HG02840 (cell line): ENCODE data around the gene HERC6.
"Not testable (repeated sequence)": the region's sequence is repeated elsewhere in the genome, so short reads cannot be mapped to it uniquely, and the experiment has no call there.

Source experiments
- ATAC-seq: cut with Tn5 transposase; IDR thresholded peaks from one replicate; pipeline ENCODE4 v1.9.1; 2021; ENCODE audit warnings: mild to moderate bottlenecking, moderate library complexity, moderate number of reproducible peaks; ENCODE audit not compliant: unreplicated experiment, low FRiP score

HERC6 gene

DNA sequence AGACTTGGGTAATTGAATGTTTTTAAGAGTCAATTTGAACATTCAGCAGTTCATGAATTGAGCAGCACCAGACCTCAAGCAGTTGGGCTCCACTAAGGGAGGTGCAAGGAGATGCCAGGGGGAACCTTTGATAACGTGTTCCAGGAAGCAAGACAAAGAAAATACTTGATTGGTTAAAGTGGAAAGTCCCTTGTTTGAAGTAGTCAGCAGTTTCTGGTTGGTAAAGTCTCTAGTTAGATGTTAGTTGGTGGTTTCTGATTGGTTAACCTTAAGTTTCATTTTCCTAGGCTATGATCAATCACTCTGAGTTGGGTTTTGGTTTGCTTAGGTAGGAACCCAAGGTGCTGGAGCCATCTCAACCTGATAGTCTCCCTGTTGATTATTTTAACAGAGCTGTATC is 4.0 kb downstream of the HERC6 start:
- peak; percentile 51 for ATAC-seq

DNA sequence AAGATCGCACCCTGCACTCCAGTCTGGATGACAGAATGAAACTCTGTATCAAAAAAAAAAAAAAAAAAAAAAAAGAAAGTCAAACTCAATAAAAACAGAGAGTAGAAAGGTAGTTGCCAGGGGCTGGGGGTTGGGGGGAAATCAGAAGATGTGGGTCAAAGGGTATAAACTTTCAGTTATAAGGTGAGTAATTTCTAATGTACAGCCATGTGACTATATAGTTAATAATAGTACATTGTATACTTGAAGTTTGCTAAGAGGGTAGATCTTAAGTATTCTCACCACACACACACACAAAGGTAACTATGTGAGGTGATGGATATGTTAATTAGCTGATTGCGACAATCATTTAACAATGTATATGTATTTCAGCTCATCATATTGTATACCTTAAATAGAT is 11.5 kb downstream of the HERC6 start:
- no peak for ATAC-seq

DNA sequence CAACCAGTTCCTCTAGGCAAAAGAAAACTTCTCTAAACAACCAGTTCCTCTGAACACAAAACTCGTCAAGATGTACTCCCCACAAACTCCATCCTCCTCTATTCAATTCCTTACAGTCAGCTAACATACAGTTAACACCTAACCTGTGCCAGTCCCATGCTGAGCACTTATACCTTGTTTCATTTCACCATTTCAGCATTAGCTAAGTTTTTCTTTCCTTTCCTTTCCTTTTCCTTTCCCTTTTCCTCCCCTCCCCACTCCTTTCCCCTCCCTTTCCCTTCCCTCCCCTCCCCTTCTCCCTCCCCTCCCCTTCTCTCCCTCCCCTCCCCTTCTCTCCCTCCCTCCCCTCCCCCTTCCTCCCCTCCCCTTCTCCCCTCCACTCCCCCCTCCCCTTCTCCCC is 13.1 kb downstream of the HERC6 start:
- no peak for ATAC-seq

DNA sequence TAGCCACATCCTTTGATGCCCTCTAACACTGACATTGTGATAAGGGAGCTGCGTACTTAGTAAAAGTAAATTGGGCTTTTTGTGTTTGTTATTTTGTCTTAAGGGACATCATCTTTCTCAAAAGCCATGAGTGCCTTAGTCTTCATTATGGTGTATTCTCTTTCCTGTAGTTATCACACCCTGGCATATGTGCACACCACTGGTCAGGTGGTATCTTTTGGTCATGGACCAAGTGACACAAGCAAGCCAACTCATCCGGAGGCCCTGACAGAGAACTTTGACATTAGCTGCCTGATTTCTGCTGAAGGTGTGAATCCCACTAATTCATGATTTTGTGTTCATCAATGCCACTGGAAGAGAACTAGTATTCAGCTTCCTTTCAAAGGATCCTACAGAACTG is 18.0 kb downstream of the HERC6 start:
- ATAC-seq = no peak

DNA sequence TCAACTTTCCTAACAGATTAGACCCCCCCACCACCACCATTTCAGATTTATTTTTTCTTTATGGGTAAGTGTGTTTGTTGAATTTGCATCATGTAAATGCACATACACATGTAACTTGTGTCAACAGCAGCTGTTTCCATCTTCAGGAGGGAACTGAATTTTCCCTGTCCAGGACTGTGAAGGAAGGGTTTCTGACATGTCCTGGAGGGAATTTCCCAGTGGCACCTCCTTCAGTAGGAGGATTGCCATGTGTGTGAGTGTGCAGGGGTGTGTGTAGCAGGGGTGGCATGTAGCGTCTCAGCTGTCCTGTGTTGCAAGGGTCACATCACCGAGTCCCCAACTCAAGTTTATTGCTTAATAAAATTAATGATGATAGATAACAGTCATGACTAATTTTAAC is 19.7 kb downstream of the HERC6 start:
- no peak for ATAC-seq

DNA sequence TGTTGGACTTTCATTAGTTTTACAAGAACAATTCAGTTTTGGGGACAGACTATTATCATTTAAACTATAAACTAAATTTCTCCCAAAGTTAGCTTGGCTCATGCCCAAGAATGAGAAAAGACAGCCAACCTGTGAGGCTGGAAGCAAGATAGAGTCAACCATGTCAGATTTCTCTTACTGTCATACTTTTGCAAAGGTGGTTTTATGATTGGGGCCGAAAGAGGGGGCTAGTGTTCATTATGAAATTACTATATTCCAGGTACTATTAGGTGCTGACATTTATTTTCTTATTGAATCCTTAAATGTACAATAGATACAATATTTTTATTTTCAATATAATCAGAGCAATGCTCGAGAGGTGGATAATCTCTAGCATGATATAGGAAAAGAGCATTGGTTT is 30.6 kb downstream of the HERC6 start:
- ATAC-seq = no peak

DNA sequence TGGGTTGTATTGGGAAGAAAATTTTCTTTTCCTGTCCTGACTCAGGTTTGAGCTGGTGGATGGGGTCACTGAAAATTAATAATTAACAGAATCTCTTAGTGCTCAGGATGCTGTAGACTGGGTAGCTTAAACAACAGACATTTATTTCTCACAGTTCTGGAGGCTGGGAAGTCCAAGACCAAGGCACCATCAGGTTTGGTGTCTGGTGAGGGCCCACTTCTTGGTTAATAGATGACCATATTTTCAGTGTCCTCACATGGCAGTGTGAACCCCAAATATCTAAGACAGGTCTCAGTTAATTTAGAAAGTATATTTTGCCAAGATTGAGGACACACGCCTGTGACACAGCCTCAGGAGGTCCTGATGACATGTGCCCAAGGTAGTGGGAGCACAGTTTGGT is 31.1 kb downstream of the HERC6 start:
- ATAC-seq = no peak

DNA sequence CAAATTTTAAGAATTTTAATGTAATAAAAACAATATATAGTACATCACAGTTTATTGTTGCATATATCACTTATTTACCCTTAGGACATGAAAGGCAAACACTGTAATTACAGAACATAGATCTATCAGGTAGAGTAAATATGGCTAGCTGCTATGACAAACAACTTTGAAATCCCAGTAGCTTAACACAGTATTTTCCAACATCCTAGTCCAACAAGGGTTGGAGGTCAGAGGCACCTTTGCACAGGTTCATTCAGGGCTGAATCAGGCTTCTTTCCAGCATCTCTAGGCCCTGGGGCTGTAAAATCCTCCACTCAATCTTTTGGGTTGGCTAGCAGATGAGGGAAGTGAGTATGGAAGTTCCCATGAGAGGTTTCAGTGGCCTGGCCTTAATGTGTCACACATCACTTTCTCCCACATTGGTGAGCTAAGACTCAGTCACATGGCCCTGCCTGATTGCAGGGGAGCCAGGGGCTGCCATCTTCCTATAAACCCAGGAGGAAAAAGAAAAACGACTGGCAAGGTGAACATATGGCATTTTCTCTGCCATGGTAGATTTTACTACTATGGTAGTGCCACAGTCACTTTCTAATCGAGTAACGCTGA is 32.9 kb downstream of the HERC6 start:
- ATAC-seq = no peak

DNA sequence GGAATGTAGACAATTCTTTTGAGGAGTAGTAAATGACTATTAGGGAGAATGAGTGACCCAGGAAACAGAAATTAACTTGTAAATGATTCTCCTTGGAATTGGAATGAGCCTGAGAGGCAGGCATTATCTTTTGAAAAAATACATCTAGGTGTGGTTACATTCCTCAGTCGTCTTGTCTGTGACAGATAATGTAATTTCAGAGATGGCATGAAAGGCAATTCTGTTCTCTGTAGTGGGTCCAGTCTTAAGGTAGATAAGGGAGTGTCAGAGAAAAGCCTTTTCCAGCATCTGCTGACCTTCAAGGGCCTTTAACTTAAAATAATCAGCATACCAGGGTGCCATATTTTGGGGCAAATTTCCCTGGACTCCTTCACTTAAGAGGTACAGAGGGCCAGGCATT is 35.1 kb downstream of the HERC6 start:
- no peak for ATAC-seq

DNA sequence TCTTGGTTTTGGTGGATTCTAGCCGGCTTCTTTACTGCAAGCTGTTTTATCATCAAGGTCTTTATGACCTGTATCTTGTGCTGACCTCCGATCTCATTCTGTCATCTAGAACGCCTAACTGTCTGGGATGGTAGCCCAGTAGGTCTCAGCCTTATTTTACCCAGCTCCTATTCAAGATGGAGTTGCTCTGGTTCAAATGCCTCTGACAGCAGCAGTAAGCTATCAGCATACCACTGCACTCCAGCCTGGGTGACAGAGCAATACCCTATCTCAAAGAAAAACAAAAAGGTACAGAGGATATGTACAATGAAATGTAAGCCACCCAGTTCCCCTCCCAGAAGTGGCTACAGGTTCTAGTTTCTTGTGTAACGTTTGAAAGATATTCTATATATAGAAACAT is 36.1 kb downstream of the HERC6 start:
- no peak for ATAC-seq

DNA sequence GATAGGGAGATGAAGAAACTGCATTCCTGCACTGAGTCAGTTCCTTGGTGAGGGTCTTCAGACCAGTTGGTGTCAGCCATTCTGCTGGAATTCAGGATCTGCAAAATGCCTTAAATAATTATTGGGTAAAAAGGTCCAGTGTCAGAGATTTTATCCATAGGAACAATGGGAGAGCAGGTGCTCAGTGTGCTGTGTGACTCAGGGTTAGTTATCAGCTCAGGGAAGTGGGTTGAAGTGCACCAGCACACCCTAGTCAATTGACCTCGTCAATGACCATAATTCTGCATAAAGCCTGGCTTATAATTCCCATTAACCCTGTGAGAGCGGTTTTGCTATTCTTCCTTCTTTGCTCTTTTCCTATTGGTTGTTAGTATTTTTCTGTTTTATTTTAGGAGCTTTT is 37.3 kb downstream of the HERC6 start:
- ATAC-seq = no peak

DNA sequence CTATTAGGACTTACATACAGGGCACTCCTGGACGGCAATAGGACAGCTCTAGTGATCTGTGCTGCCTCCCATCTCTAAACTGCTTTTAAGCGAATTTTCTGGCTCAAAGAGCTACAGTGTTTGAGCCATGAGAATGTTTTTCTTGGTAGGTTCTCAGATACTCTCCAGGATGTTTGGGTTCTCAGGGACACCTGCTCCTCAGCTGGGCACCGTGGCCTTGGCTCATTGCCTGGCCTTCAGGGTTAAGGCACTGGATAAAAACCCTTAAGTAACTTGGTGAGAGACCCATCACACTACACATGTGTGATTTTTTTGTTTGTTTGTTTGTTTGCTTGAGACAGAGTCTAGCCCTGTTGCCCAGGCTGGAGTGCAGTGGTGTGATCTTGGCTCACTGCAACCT is 39.8 kb downstream of the HERC6 start:
- no peak for ATAC-seq

DNA sequence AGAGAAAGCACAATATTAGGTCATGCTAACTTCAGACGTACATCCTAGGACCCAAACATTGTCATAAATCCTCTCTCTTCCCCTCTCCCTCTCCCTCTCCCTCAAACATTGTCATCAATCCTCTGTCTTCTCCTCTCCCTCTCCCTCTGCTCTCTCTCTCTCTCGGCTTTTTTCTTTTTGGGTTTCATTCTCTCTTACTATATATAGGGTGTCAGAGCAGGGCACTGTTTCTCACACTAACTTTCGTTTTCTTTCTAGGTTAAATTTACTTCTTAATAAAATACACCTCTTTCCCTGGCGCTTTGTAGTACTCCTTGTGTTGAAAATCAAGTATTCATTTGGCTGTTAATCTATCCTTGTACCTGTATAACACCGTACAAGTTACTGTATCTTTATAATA is 41.2 kb downstream of the HERC6 start:
- ATAC-seq = no peak

DNA sequence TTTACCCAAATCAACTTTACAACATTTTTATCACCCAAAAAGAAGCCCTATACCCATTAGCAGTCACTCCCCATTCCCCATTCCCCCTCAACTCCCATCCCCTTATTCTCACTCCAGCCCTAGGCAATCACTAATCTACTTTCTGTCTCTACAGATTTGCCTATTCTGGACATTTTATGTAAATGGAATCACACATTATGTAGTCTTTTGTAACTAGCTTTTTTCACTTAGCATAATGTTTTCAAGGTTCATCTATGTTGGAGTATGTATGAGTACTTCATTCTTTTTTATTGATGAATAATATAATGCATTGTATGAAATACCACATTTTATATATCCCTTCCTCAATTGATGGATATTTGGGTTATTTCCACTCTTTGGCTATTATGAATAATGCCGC is 42.2 kb downstream of the HERC6 start:
- no peak for ATAC-seq

DNA sequence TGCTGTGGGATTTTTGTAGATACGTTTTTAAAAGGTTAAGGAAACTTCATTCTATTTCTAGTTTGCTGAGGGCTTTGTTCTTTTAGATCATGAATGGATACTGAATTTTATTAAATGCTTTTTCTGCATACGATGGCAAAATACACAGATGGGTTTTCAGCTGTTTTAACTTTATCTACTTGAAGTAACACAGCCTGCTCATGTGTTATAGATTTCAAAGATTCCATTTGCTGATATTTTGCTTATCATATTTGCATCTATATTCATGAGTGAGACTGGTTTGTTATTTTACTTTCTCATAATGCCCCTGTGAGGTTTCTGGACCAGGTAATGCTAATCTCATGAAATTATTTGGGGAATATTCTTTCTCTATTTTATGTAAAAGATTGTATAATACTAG is 43.8 kb downstream of the HERC6 start:
- no peak for ATAC-seq

DNA sequence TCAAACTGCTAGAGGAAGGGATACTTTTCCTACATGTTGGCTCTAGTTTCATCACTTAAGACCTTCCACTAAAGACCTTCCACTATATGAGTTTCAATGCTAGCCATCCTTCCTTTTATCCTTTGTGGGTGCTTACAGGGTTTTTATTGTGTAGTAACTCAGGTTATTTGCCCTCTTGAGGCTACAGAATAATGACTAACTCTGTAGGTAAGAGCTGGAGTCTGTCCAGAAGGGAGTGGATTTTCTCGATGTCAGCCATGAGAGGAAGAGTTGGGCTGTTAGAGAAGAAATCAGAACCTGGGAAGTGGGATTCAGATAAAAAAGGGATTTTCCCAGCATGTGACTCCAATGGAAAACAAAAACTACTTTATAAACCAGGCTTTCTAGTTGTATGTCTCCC is 50.7 kb downstream of the HERC6 start:
- no peak for ATAC-seq

DNA sequence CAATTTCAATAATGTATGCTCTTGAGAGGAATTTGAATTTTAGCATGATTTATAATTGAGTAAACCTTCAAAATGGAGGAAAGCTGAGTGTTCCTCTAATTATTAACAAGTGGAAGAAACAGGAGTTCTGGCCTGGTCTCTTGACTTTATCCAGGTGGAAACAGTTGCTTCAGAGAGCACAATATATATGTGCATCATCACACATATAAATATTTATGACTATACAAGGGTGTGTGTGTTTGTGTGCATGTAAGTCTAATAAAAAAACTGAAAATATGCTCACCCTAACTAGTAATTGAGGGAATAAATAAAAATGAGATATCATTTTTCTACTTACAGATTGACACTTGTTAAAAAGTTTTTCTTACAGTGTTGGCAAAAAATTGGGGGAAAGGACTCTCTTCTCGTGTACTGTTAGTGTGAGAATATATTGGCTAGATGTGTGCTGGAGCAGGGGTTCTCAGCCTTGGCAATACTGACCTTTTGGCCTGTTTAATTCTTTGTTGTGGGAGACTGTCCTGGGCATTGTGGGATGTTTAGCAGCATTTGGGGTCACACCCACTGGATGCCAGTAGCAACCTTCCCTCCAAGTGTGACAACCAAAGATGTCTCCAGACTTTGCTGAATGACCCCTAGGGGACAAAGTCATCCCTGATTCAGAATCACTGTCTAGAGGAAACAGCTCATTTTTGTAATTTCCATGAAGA is 57.5 kb downstream of the HERC6 start:
- ATAC-seq = no peak

DNA sequence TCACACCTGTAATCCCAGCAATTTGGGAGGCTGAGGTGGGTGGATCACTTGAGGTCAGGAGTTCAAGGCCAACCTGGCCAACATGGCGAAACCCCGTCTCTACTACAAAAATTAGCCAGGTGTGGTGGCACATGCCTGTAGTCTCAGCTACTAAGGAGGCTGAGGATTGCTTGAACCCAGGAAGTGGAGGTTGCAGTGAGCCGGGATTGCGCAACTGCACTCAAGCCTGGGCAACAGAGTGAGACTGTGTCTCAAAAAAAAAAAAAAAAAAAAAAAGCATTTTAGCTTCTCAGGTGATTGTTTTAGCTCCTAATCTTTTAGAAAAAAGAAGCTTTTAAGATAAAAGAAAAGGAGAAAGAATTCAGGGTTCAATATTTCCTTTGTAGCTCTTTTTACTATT is 59.2 kb downstream of the HERC6 start:
- not testable (repeated sequence) for ATAC-seq

DNA sequence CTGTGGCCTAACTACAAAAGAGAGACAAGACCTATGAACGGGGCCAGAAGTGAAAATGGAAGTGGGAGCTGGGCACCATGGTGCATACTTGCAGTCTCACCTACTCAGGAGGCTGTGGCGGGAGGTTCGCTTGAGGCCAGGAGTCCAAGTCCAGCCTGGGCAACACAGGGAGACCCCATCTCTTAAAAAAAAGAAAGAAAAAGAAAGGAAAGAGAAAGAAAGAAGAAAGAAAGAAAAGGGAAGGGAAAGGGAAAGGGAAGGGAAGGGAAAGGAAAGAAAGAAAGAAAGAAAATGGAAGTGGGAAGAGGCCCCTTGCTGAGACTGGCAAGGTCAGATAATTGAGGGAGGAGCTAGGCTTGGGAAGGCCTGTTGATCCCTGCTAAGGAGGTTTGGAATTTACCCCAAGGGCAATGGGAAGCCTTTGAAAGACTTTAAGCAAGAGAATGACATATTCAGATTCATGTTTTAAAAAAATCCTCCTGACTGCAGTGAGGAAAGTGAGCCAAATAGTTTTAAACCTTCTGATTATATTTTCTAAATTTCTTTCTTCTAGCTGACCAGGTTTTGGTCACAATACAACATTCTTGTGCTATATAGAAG is 60.6 kb downstream of the HERC6 start:
- ATAC-seq = no peak

DNA sequence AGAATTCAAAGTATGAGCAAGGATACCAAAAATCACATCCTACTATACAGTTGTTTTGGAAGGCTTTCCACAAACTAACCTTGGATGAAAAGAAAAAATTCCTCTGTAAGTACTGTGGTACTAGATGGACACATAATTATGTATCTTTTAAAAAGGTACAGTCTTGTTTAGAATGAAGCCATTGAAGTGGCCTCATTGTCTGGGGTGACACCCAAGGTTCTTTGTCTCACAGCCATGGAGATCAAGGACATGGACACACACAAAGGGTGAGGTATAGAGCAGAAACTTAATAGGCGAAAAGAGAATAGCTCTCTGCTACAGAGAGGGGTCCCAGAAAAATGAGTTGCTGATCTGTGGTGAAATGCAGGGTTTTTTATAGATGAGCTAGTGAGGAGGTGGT is 61.5 kb downstream of the HERC6 start:
- ATAC-seq = no peak

DNA sequence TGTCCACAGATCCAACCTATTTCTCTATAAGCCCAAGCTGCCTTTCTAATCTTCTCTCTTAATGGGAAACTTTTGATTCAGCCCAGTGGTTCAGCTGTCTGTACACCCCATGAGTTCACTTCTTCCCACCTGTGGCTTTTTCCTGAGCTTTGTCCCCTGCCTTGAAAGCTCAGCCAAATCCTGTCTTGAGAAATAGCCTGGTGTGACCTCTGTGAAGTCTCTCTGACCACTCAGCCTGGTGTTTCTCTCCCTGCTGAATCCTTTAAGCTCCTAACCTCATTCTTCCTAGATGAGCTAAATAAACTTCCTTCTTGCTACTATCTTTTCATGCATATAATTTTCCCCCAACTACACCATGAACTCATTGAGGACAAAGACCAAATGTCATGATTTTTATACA is 63.0 kb downstream of the HERC6 start:
- ATAC-seq = no peak

DNA sequence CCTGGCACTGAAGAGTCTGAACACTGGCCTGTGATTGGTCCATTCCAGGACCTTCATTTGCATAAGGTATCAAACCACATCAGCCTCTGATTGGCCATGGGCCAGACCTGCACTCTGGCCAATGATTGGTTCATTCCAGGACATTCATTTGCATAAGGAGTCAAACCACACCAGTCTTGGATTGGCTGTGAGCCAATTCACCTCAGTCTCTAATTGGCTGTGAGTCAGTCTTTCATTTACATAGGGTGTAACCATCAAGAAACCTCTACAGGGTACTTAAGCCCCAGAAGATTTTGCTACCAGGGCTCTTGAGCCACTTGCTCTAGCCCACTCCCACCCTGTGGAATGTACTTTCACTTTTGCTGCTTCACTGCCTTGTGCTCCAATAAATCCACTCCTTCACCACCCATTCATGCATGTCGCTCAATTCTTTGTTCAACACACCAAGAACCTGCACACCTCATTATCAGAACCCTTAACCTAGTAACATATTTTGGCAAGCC is 64.1 kb downstream of the HERC6 start:
- ATAC-seq = no peak
